HFFc6 (cell line): ENCODE measurements around the gene LSR. TPM values are rescaled to one million over a fixed set of nuclear protein-coding genes. Genes with fewer than 3 reads are reported as not detected.
"Not testable (repeated sequence)": the region's sequence is repeated elsewhere in the genome, so short reads cannot be mapped to it uniquely, and the experiment has no call there.

ENCODE experiments used
- DNase-seq: peaks from one replicate; pipeline ENCODE4 v3.0.0-alpha.2; 2018
- H3K27ac Mint-ChIP-seq: 2 replicates; pipeline ENCODE4 v1.8.0; 2020; ENCODE audit warnings: mild to moderate bottlenecking, mixed read lengths
- H3K27me3 Mint-ChIP-seq: 2 replicates; pipeline ENCODE4 v1.8.0; 2021; ENCODE audit warnings: mild to moderate bottlenecking, moderate library complexity, mixed read lengths; ENCODE audit not compliant: insufficient read depth
- H3K36me3 Mint-ChIP-seq: 2 replicates; pipeline ENCODE4 v1.8.0; 2021; ENCODE audit warnings: low read depth, mixed read lengths
- H3K4me1 Mint-ChIP-seq: 2 replicates; pipeline ENCODE4 v1.8.0; 2020; ENCODE audit warnings: low read depth, mixed read lengths
- H3K4me3 Mint-ChIP-seq: 2 replicates; pipeline ENCODE4 v1.8.0; 2020; ENCODE audit warnings: mild to moderate bottlenecking, moderate library complexity, mixed read lengths
- H3K9me3 Mint-ChIP-seq: 2 replicates; pipeline ENCODE4 v1.8.0; 2020; ENCODE audit warnings: mild to moderate bottlenecking, mixed read lengths
- CTCF ChIP-seq: fragments of 200-600 bp; sonication (generic); IDR thresholded peaks from 2 replicates; pipeline ENCODE4 v1.5.0; 2021; ENCODE audit warnings: antibody characterized with exemption, mild to moderate bottlenecking
- total RNA-seq, 6 experiments: library from RNA; stranded (reverse); fragmentation: NEBNext Ultra II Directional; extraction: Animal tissue kit (Norgen Biotek cat#: 25700); gene quantifications; 2 replicates in 1 of 6; 3 replicates in 5 of 6; pipeline ENCODE4 v1.2.3, GENCODE V29; 2021

The LSR gene
- total RNA-seq, 6 experiments from 2014 or later: 1.7 to 3.3 (median 2.3) TPM

GRCh38 chr19:35216016-35216832 lies 32.6 kb upstream of the LSR start:
- peak; percentile 19 for DNase-seq
- Mint-ChIP-seq H3K9me3 (no peaks in the 10 kb centered on the region), H3K4me1 (peaks cover 19% of the 10 kb centered on the region), H3K4me3 (no peak overlapping the region), H3K27me3 (peaks cover 15% of the 10 kb centered on the region; the same call in 1 of the 2 replicates), H3K36me3 (no peaks in the 10 kb centered on the region), H3K27ac (no peak overlapping the region)
- no peak for TF ChIP-seq CTCF

GRCh38 chr19:35216833-35217648 lies 31.8 kb upstream of the LSR start:
- TF ChIP-seq CTCF: no peak
- Mint-ChIP-seq H3K27me3 (peaks cover 14% of the 10 kb centered on the region), H3K4me1 (peaks cover 19% of the 10 kb centered on the region), H3K4me3 (no peak overlapping the region), H3K27ac (no peak overlapping the region), H3K36me3 (no peaks in the 10 kb centered on the region), H3K9me3 (no peaks in the 10 kb centered on the region)
- DNase-seq: no peak

GRCh38 chr19:35217649-35217990 lies 31.2 kb upstream of the LSR start:
- TF ChIP-seq CTCF: no peak
- Mint-ChIP-seq H3K36me3 (no peaks in the 10 kb centered on the region), H3K9me3 (no peaks in the 10 kb centered on the region), H3K27me3 (peaks cover 14% of the 10 kb centered on the region), H3K27ac (no peak overlapping the region), H3K4me3 (no peak overlapping the region), H3K4me1 (peaks cover 19% of the 10 kb centered on the region)
- DNase-seq: no peak

- Mint-ChIP-seq H3K9me3 (peaks cover 4% of the 10 kb centered on the region; the same call in 1 of the 2 replicates), H3K4me1 (peaks cover 14% of the 10 kb centered on the region), H3K36me3 (no peaks in the 10 kb centered on the region), H3K27ac (no peak overlapping the region), H3K4me3 (no peak overlapping the region), H3K27me3 (peaks cover 14% of the 10 kb centered on the region)
- TF ChIP-seq CTCF: no peak
- no peak for DNase-seq
Measured at GRCh38 chr19:35219008-35219407, 29.8 kb upstream of the LSR start.

GRCh38 chr19:35220315-35220921 lies 28.4 kb upstream of the LSR start:
- Mint-ChIP-seq H3K27ac (no peak overlapping the region), H3K27me3 (peaks cover 15% of the 10 kb centered on the region), H3K36me3 (no peaks in the 10 kb centered on the region), H3K4me3 (no peak overlapping the region), H3K4me1 (peaks cover 5% of the 10 kb centered on the region), H3K9me3 (peaks cover 4% of the 10 kb centered on the region; the same call in 1 of the 2 replicates)
- TF ChIP-seq CTCF: no peak
- no peak for DNase-seq

GRCh38 chr19:35220973-35221590 lies 27.7 kb upstream of the LSR start:
- H3K9me3 Mint-ChIP-seq, H3K4me3 Mint-ChIP-seq, H3K4me1 Mint-ChIP-seq, DNase-seq, H3K36me3 Mint-ChIP-seq, H3K27ac Mint-ChIP-seq: not testable (repeated sequence)
- peaks cover 14% of the 10 kb centered on the region for H3K27me3 Mint-ChIP-seq
